Neural progenitor cell (in vitro differentiated cells): ENCODE results near the gene TSPAN33. TPM values are rescaled to one million over a fixed set of nuclear protein-coding genes. Genes with fewer than 3 reads are reported as not detected.
"Not testable (repeated sequence)": the region's sequence is repeated elsewhere in the genome, so short reads cannot be mapped to it uniquely, and the experiment has no call there.

ENCODE experiments used
- DNase-seq: peaks from one replicate; pipeline ENCODE4 v3.0.0-alpha.2; 2016; ENCODE audit warnings: low spot score
- H2AFZ ChIP-seq: fragments of 200-600 bp; sonication (generic); replicated peaks from 2 replicates; pipeline ENCODE4 v1.6.1; 2016; ENCODE audit warnings: antibody characterized with exemption
- H3F3A ChIP-seq: fragments of 200-600 bp; sonication (generic); 2 replicates; pipeline ENCODE4 v1.6.1; 2016; ENCODE audit warnings: antibody characterized with exemption, low read depth
- H3K27ac ChIP-seq: fragments of 200-600 bp; sonication (generic); 2 replicates; pipeline ENCODE4 v1.5.1; 2016; ENCODE audit warnings: mild to moderate bottlenecking
- H3K27me3 ChIP-seq: fragments of 200-600 bp; sonication (generic); 2 replicates; pipeline ENCODE4 v1.6.1; 2016; ENCODE audit warnings: mild to moderate bottlenecking, moderate library complexity
- H3K36me3 ChIP-seq: fragments of 200-600 bp; sonication (generic); 2 replicates; pipeline ENCODE4 v1.5.1; 2016
- H3K4me1 ChIP-seq: fragments of 200-600 bp; sonication (generic); 2 replicates; pipeline ENCODE4 v1.6.1; 2016; ENCODE audit warnings: mixed run types
- H3K4me2 ChIP-seq: fragments of 200-600 bp; sonication (generic); 2 replicates; pipeline ENCODE4 v1.6.1; 2016
- H3K4me3 ChIP-seq: fragments of 200-600 bp; sonication (generic); 2 replicates; pipeline ENCODE4 v1.5.1; 2016
- H3K79me2 ChIP-seq: fragments of 200-600 bp; sonication (generic); 2 replicates; pipeline ENCODE4 v1.6.1; 2016; ENCODE audit warnings: low read depth
- H3K9ac ChIP-seq: fragments of 200-600 bp; sonication (generic); 2 replicates; pipeline ENCODE4 v1.6.1; 2016
- H3K9me3 ChIP-seq: fragments of 200-600 bp; sonication (generic); 2 replicates; pipeline ENCODE4 v1.5.1; 2016; ENCODE audit warnings: low read depth
- H4K20me1 ChIP-seq: fragments of 200-600 bp; sonication (generic); 2 replicates; pipeline ENCODE4 v1.6.1; 2016; ENCODE audit warnings: low read depth
- H3K27ac Mint-ChIP-seq: 3 replicates; pipeline ENCODE4 v1.8.0; 2021; ENCODE audit warnings: mixed read lengths
- H3K27me3 Mint-ChIP-seq: 2 replicates; pipeline ENCODE4 v1.8.0; 2022; ENCODE audit warnings: low read depth, mild to moderate bottlenecking, inconsistent platforms, moderate library complexity, mixed read lengths; ENCODE audit not compliant: insufficient read depth
- H3K36me3 Mint-ChIP-seq: 3 replicates; pipeline ENCODE4 v1.8.0; 2021; ENCODE audit warnings: mixed read lengths
- H3K4me1 Mint-ChIP-seq: 3 replicates; pipeline ENCODE4 v1.8.0; 2021; ENCODE audit warnings: mixed read lengths
- H3K4me3 Mint-ChIP-seq: 3 replicates; pipeline ENCODE4 v1.8.0; 2021; ENCODE audit warnings: mild to moderate bottlenecking, moderate library complexity, mixed read lengths
- H3K9me3 Mint-ChIP-seq: 3 replicates; pipeline ENCODE4 v1.8.0; 2020; ENCODE audit warnings: mixed read lengths
- EZH2 ChIP-seq: fragments of 200-600 bp; sonication (generic); IDR thresholded peaks from 2 replicates; pipeline ENCODE4 v1.6.1; 2017; ENCODE audit warnings: antibody characterized with exemption, mild to moderate bottlenecking, moderate library complexity
- EZH2phosphoT487 ChIP-seq: fragments of 200-600 bp; sonication (generic); IDR thresholded peaks from 2 replicates; pipeline ENCODE4 v1.6.1; 2017; ENCODE audit warnings: antibody characterized with exemption
- total RNA-seq: library from RNA; depleted of rRNA; stranded (reverse); fragments of >200 nt; gene quantifications from 2 replicates; pipeline ENCODE4 v1.2.3, GENCODE V29; 2015; ENCODE audit warnings: low replicate concordance
- TF ChIP-seq, protein P1 (sequence below): fragments of 200-600 bp; sonication (generic); IDR thresholded peaks from 2 replicates; pipeline ENCODE4 v1.5.1; 2017; ENCODE audit warnings: antibody characterized with exemption, mild to moderate bottlenecking

Gene TSPAN33
- total RNA-seq, 1 donor from 2014 or later = 34.5 TPM

GRCh38 chr7:129169686-129170440 lies 25.4 kb downstream of the TSPAN33 start:
- H3K27ac ChIP-seq = no peak overlapping the region
- H3K4me1 ChIP-seq = peaks cover 23% of the 10 kb centered on the region
- no peaks in the 10 kb centered on the region for H3K36me3 ChIP-seq
- H3K79me2 ChIP-seq = no peaks in the 10 kb centered on the region
- peak; percentile 45 for DNase-seq
- H3K27ac Mint-ChIP-seq = peak overlapping the region; percentile 24
- H3K9ac ChIP-seq = no peak overlapping the region
- H3K4me1 Mint-ChIP-seq = peaks cover 23% of the 10 kb centered on the region
- peaks cover 9% of the 10 kb centered on the region for H3K36me3 Mint-ChIP-seq
- peak overlapping the region; percentile 74 for H3K4me3 Mint-ChIP-seq
- H3K27me3 ChIP-seq = peaks cover 9% of the 10 kb centered on the region
- no peaks in the 10 kb centered on the region for H3K9me3 ChIP-seq
- peaks cover 30% of the 10 kb centered on the region for H3K27me3 Mint-ChIP-seq
- peak overlapping the region; percentile 53 for H2AFZ ChIP-seq
- TF ChIP-seq EZH2 (no peak), EZH2phosphoT487 (no peak)
- TF ChIP-seq, protein P1, sequence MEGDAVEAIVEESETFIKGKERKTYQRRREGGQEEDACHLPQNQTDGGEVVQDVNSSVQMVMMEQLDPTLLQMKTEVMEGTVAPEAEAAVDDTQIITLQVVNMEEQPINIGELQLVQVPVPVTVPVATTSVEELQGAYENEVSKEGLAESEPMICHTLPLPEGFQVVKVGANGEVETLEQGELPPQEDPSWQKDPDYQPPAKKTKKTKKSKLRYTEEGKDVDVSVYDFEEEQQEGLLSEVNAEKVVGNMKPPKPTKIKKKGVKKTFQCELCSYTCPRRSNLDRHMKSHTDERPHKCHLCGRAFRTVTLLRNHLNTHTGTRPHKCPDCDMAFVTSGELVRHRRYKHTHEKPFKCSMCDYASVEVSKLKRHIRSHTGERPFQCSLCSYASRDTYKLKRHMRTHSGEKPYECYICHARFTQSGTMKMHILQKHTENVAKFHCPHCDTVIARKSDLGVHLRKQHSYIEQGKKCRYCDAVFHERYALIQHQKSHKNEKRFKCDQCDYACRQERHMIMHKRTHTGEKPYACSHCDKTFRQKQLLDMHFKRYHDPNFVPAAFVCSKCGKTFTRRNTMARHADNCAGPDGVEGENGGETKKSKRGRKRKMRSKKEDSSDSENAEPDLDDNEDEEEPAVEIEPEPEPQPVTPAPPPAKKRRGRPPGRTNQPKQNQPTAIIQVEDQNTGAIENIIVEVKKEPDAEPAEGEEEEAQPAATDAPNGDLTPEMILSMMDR = no peak
- peak overlapping the region; percentile 76 for H3K4me2 ChIP-seq
- no peaks in the 10 kb centered on the region for H4K20me1 ChIP-seq
- H3K9me3 Mint-ChIP-seq = no peaks in the 10 kb centered on the region
- peaks cover 31% of the 10 kb centered on the region for H3F3A ChIP-seq
- peak overlapping the region; percentile 44 for H3K4me3 ChIP-seq

DNA sequence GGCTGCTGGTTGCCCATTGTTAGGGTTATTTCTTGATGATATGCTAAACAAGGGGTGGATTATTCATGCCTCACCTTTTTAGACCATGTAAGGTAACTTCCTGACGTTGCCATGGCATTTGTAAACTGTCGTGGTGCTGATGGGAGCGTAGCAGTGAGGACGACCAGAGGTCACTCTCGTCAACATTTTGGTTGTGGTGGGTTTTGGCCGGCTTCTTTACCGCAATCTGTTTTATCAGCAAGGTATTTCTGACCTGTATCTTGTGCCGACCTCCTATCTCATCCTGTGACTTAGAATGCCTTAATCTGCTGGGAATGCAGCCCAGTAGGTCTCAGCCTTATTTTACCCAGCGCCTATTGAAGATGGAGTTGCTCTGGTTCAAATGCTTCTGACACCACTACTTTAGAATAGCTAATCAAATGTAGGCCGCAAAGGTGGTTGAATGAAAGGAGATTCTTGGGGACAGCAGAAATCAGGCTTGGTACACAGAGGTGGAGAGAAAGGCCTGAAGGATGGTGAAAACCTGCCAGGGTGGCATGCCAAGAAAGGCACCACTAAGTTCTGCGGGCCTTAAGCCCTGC lies 26.0 kb downstream of the TSPAN33 start:
- Histone ChIP-seq H3K9me3 (no peaks in the 10 kb centered on the region), H3K4me2 (peak overlapping the region; percentile 76), H3K4me1 (peaks cover 23% of the 10 kb centered on the region), H3K36me3 (no peaks in the 10 kb centered on the region), H3K4me3 (no peak overlapping the region), H3K27me3 (peaks cover 9% of the 10 kb centered on the region), H3K9ac (no peak overlapping the region), H4K20me1 (no peaks in the 10 kb centered on the region), H2AFZ (no peak overlapping the region), H3F3A (peaks cover 31% of the 10 kb centered on the region), H3K79me2 (no peaks in the 10 kb centered on the region), H3K27ac (no peak overlapping the region)
- Mint-ChIP-seq H3K36me3 (peaks cover 5% of the 10 kb centered on the region), H3K4me1 (peaks cover 23% of the 10 kb centered on the region), H3K9me3 (no peaks in the 10 kb centered on the region), H3K27ac (no peak overlapping the region), H3K4me3 (no peak overlapping the region), H3K27me3 (peaks cover 30% of the 10 kb centered on the region)
- DNase-seq = no peak
- no peak for TF ChIP-seq EZH2phosphoT487
- no peak for TF ChIP-seq EZH2
- TF ChIP-seq, protein P1 = no peak

DNA sequence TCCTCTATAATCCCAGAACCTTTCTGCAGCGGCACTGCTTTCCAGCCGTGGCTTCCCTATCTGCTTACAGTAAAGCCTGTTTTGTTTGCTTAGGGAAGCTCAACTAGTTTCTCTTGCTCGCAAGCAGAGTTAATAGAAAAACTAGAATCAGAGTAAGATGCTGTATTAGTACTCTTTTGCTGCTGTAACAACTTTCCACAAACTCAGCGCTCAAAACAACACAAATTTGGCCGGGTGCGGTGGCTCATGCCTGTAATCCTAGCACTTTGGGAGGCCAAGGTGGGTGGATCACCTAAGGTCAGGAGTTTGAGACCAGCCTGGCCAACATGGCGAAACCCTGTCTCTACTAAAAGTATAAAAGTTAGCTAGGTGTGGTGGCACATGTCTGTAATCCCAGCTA lies 29.4 kb downstream of the TSPAN33 start:
- not testable (repeated sequence) for H3K9me3 ChIP-seq, H3K27ac ChIP-seq, H3K4me2 ChIP-seq, H3K27me3 ChIP-seq, H3K4me3 Mint-ChIP-seq, DNase-seq, H4K20me1 ChIP-seq, H3K9ac ChIP-seq, H3K9me3 Mint-ChIP-seq, H3K36me3 ChIP-seq, H2AFZ ChIP-seq, H3K4me3 ChIP-seq, H3K27ac Mint-ChIP-seq, H3K79me2 ChIP-seq, H3K36me3 Mint-ChIP-seq
- H3F3A ChIP-seq = peaks cover 18% of the 10 kb centered on the region
- peaks cover 13% of the 10 kb centered on the region for H3K4me1 Mint-ChIP-seq
- H3K27me3 Mint-ChIP-seq = peaks cover 20% of the 10 kb centered on the region
- H3K4me1 ChIP-seq = peaks cover 16% of the 10 kb centered on the region
